Right lobe of liver (tissue), 4 donors: ENCODE data around the gene KCNQ5.

Experiments
- CTCF ChIP-seq, 4 donors: fragments of 200-600 bp in 3 of 4; fragments of 450-650 bp in 1 of 4; IDR thresholded peaks; one replicate each; pipeline versions ENCODE4 v1.5.1 to v1.8.0; 2016 to 2022; ENCODE audit warnings: antibody characterized with exemption in 4 of 4, mild to moderate bottlenecking in 2 of 4
- POLR2A ChIP-seq: fragments of 450-650 bp; IDR thresholded peaks from one replicate; pipeline ENCODE4 v1.6.1; 2017; ENCODE audit warnings: antibody characterized with exemption, mild to moderate bottlenecking
- donor health status: DM: no; HTN: no; CAD: no.
- donor health status: DM: no; HTN: no; CAD: no.
- donor health status: DM: no; HTN: yes; CAD: no.

DNA sequence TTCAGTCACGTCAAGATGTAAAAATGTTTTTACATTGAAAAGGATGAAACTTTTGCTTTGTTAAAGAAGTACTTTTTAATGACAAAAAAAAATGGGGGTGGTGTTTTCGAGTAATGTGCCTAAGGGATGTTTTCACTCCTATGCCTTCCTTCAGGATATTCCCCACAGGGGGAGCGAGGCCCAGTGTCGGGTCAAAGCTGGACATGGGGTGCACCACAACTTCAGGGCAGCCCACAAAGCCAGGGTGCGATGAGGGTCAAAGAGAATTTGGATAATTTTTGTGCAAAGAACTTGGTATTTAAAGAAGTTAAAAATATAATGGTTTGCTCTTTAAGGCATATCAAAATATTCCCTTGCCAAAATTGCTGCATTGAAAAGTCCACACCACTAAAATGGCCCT lies 247.8 kb downstream of the KCNQ5 start:
- TF ChIP-seq CTCF (IDR thresholded peaks at IDR 0.05), result no peak
- TF ChIP-seq POLR2A, result no peak
